Activated CD4-positive, alpha-beta T cell treated with anti-CD3 and anti-CD28 coated beads, Interleukin-2, amount 10 ng/mL, durations not matched to agents 7 days and 5 days (primary cell): ENCODE measurements around the gene STIMATE. TPM values are rescaled to one million over a fixed set of nuclear protein-coding genes. Genes with fewer than 3 reads are reported as not detected.

Experiments used
- CTCF ChIA-PET: fragments of 350-600 bp; sonication (Branson Sonifier 250); formaldehyde crosslinking; loops from one replicate; lab custom pipeline; 2021; ENCODE audit warnings: antibody characterized with exemption; lab: Charles Lee
- POLR2A ChIA-PET: fragments of 350-600 bp; sonication (Branson Sonifier 250); formaldehyde crosslinking; loops from one replicate; lab custom pipeline; 2021; ENCODE audit warnings: antibody characterized with exemption; lab: Charles Lee
- DNase-seq: peaks from one replicate; pipeline ENCODE4 v3.0.0-alpha.2; 2020
- H3K27ac Mint-ChIP-seq: one replicate; pipeline ENCODE4 v1.8.0; 2021; ENCODE audit warnings: mild to moderate bottlenecking, moderate library complexity, mixed read lengths
- H3K27me3 Mint-ChIP-seq: one replicate; pipeline ENCODE4 v1.8.0; 2021; ENCODE audit warnings: mixed read lengths
- H3K36me3 Mint-ChIP-seq: one replicate; pipeline ENCODE4 v1.8.0; 2021; ENCODE audit warnings: low read depth, mixed read lengths
- H3K4me1 Mint-ChIP-seq: one replicate; pipeline ENCODE4 v1.8.0; 2021; ENCODE audit warnings: mixed read lengths
- H3K4me3 Mint-ChIP-seq: one replicate; pipeline ENCODE4 v1.8.0; 2021; ENCODE audit warnings: mild to moderate bottlenecking, moderate library complexity, mixed read lengths
- H3K9me3 Mint-ChIP-seq: one replicate; pipeline ENCODE4 v1.8.0; 2021; ENCODE audit warnings: mixed read lengths
- total RNA-seq, 2 experiments: library from RNA; stranded (reverse); gene quantifications; one replicate each; pipeline ENCODE4 v1.2.3, GENCODE V29; 2021

Gene STIMATE
- total RNA-seq, 2 experiments from 2014 or later, result 30.1 to 35.0 TPM

DNA sequence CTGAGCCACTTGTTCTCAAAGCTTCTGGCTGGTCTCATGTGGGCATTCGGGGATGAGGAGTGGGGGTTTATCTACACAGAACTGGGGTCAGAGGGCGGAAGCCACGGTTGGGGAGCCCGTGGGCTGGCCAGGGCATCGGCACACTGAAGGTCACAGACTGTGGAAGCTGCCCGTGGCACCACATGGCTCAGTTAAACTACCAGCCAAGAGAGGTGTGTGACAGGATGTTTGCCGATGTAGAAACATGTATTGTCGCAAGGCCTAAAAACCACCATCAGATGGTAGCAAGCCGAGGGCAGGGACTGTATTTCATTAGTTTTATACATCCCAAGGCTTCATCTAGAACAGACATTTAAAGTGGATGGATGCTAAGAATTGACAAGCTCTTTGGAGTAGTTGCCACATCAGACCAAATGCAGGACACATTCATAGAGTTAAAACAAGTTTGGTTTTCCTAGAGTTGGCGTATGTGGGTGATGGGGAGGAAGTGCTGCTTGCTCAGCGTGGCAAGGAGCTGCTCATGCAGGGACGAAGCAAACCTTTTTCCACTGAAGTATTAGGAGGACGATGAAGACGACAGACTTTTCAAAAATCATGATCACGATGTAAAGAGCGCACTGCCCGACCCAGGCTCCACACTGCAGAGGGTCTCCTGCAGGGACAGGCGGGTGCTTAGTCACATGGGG is 52.9 kb downstream of the STIMATE start:
- Mint-ChIP-seq H3K4me1 (peaks cover 25% of the 10 kb centered on the region), H3K9me3 (no peaks in the 10 kb centered on the region), H3K27ac (peak overlapping the region; percentile 21), H3K4me3 (no peak overlapping the region), H3K27me3 (no peaks in the 10 kb centered on the region), H3K36me3 (peaks cover 9% of the 10 kb centered on the region)
- ChIA-PET CTCF (interaction anchor here (1.2 kb wide), 1 partner anchor 46 kb away, joined by 3 read pairs; no protein-coding TSS in a partner anchor), POLR2A (no interaction called here)
- no peak for DNase-seq

DNA sequence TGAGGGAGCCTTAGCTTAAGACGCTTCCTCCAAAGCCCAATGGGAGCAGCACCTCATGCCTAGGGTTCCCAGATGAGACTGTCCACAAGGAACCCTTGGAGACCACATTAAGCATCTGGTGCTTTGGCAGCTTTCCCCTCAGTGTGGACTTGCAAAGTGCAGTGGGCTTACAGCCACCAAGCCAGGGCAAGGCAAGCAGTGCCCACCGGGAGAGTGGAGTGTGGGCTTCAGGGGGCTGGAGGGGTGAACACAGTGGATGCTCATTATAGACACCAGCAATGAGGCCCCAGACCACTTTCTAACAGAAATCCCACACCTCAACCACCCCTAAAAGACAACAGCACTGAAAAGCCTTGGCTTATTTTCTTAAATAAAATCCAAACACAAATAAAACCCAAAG is 53.5 kb downstream of the STIMATE start:
- ChIA-PET POLR2A (no interaction called here), CTCF (no interaction called here)
- Mint-ChIP-seq H3K27me3 (no peaks in the 10 kb centered on the region), H3K27ac (no peak overlapping the region), H3K4me3 (no peak overlapping the region), H3K36me3 (peaks cover 9% of the 10 kb centered on the region), H3K4me1 (peaks cover 30% of the 10 kb centered on the region), H3K9me3 (no peaks in the 10 kb centered on the region)
- DNase-seq, result no peak

DNA sequence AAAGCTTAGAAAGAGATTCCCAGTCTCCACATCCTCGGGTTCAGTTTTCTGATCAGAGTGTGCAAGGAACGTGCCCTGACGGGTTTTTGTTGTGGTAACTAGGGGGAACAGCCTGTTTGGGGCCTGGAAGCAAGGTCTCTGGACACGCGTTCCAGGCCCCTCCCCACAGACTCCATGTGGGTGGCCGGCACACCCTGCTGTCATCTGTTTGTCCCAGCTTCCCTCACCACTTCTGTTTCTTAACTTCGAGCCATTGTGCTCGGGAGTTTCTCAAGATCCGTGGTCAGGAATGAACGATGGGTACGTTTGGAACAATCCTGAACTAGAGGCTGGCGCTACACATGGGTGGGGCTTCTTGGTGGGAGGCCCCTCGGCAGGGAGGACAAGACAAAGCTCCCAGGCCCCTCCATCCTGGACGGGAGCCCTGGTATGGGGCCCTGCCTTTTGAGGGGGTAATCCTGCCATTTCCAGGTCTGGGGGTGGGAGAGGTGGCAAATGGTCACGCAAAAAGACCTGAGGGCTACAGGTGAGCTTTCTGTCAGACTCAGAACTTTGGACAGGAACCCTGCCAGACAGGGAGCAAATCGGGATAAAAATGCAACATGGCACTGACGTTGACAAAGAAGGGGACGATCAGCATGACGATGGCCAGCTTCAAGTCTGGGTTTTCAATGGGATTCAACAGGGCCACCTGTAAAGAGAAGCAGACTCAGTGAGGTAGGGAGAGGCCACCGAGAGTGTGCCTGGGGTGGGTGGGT is 54.1 kb downstream of the STIMATE start:
- no peaks in the 10 kb centered on the region for H3K27me3 Mint-ChIP-seq
- CTCF ChIA-PET, result no interaction called here
- no peak overlapping the region for H3K4me3 Mint-ChIP-seq
- no peak for DNase-seq
- H3K36me3 Mint-ChIP-seq, result peaks cover 9% of the 10 kb centered on the region
- no peaks in the 10 kb centered on the region for H3K9me3 Mint-ChIP-seq
- peaks cover 36% of the 10 kb centered on the region for H3K4me1 Mint-ChIP-seq
- POLR2A ChIA-PET, result no interaction called here
- no peak overlapping the region for H3K27ac Mint-ChIP-seq

DNA sequence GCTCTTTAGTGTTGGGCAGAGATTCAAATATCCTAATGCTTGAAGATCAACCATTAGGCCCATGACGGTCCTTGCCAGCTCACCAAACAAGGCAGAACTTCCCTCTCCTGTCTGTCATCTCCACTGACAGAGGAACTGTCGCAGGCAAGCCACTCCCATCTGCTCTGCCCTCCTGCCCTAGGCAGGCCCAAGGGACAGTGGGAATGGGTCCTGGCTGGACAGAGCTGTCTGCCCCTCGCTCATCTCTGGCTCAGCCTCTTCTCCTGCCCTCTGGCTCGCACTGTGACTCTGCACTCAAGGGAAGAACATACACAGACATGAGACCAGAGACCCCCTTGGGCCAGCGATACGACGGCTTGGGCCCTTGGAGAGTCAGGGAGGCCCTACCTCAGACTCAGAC is 54.9 kb downstream of the STIMATE start:
- no peak overlapping the region for H3K27ac Mint-ChIP-seq
- peaks cover 45% of the 10 kb centered on the region for H3K4me1 Mint-ChIP-seq
- DNase-seq, result no peak
- no peak overlapping the region for H3K4me3 Mint-ChIP-seq
- ChIA-PET CTCF (interaction anchor here (0.6 kb wide), 1 partner anchor 164 kb away, joined by 3 read pairs; no protein-coding TSS in a partner anchor), POLR2A (no interaction called here)
- H3K36me3 Mint-ChIP-seq, result peaks cover 14% of the 10 kb centered on the region
- no peaks in the 10 kb centered on the region for H3K27me3 Mint-ChIP-seq
- no peaks in the 10 kb centered on the region for H3K9me3 Mint-ChIP-seq

DNA sequence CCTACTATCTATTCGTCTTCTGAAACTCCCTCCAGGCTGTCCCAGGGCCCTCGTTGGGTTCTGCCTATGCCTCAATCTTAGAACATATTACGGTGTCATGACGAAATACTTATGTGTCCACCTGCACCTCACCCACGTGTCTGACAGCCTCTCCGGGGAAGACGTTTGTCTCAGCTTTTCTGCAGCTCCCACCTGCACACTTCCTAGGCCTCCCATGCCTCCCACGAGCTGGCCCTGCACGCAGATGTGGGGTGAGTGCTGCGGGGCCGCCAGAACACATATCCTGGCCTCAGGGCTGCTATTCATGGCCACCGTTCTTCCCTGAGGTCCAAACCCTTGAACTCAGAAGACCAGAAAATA is 55.4 kb downstream of the STIMATE start:
- Mint-ChIP-seq H3K9me3 (no peaks in the 10 kb centered on the region), H3K36me3 (peaks cover 14% of the 10 kb centered on the region), H3K27me3 (no peaks in the 10 kb centered on the region), H3K4me1 (peaks cover 49% of the 10 kb centered on the region), H3K27ac (no peak overlapping the region), H3K4me3 (no peak overlapping the region)
- no peak for DNase-seq
- ChIA-PET POLR2A (no interaction called here), CTCF (interaction anchor here (0.6 to 1.0 kb wide), 2 partner anchors 9 to 164 kb away, joined by 3 read pairs; no protein-coding TSS in a partner anchor)

DNA sequence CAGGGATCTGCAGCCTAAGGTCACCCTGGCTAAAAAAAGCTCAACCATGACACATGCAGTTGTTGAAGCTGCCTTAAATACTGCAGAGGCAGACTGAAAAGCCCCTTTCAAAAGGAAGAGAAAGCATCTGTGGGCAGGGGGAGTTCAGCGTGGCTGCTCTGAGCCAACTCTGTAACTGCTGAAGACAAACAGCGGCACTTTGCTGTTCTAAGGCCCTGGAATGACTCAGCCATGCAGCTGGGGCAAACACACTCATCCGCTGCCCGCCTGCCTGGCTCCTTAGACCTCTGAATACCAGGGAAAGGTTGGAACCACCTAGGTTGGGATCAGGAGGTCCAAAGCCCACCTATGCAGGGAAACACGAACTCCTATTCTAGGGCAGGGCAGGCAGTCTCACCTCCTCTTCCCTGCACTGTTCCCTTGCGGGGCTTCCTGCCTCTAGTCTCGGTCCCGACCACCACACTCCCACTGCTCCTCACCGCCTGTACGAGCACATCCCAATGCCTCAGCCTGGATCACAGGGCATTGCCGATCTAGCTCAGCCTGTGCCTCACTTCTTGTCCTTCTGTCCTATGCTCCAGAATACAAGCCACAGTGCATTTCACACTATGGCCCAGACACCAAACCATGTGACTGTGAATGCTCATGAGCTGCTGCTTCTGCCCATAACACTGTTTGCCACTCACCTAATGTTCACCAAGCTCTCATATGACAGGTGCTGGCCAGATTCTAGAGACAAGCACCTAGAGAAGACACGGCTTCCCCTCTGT is 56.0 kb downstream of the STIMATE start:
- H3K27ac Mint-ChIP-seq, result no peak overlapping the region
- peaks cover 16% of the 10 kb centered on the region for H3K36me3 Mint-ChIP-seq
- H3K27me3 Mint-ChIP-seq, result no peaks in the 10 kb centered on the region
- DNase-seq, result no peak
- H3K4me3 Mint-ChIP-seq, result no peak overlapping the region
- H3K9me3 Mint-ChIP-seq, result no peaks in the 10 kb centered on the region
- CTCF ChIA-PET, result interaction anchor here (1.0 kb wide), 1 partner anchor 9 kb away, joined by 3 read pairs; no protein-coding TSS in a partner anchor
- peaks cover 51% of the 10 kb centered on the region for H3K4me1 Mint-ChIP-seq
- POLR2A ChIA-PET, result no interaction called here

DNA sequence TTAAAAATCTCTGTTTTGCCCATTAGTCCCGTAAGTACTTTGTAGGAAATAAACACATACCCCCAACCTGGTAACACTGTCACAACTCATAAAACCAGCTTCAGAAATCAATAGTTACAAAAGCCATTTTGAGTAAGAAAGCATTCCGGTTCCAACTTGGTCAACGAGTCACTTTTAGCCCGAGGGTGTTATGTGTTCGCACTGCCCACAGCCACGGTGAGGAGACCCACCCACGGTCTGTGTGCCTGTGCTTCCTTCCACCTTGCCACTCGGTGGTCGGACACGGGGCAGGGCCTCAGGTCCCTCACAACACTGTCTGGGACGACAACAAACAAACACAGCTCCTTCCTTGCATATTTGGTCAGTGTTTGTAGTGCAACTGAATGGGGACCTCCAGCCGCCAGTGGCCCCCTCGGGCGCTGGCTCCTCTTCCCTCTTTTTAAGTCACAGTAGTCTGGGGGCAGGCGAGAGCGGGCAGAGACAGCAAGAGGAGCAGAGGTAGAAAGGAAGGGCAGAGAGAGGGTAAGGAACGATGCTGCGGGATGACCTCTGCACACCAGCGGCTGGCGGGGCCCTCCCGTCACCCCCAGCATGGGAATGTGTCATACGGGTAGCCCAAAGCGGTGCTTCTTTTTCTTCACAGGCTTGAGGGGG is 57.3 kb downstream of the STIMATE start:
- ChIA-PET POLR2A (no interaction called here), CTCF (interaction anchor here (0.6 kb wide), 1 partner anchor 95 kb away, joined by 3 read pairs; no protein-coding TSS in a partner anchor)
- Mint-ChIP-seq H3K27ac (no peak overlapping the region), H3K4me3 (no peak overlapping the region), H3K27me3 (no peaks in the 10 kb centered on the region), H3K9me3 (no peaks in the 10 kb centered on the region), H3K4me1 (peaks cover 50% of the 10 kb centered on the region), H3K36me3 (peaks cover 18% of the 10 kb centered on the region)
- DNase-seq, result no peak

DNA sequence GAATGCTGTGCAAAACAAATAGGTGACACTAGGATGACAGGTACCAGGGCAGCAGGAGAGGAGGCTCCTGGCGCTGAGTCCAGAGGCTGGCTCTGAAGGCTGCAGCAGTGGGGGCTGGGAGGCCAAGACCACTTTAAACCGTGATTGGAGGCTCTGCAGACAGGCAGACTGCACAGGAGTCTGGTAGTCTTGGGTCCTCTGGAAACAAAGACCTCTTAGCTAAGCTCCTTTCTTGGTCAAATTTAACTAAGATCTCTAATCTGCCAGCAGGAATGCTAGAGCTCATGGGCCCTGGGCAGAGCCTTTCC is 58.1 kb downstream of the STIMATE start:
- H3K4me3 Mint-ChIP-seq, result no peak overlapping the region
- H3K4me1 Mint-ChIP-seq, result peaks cover 45% of the 10 kb centered on the region
- ChIA-PET CTCF (interaction anchor here (0.6 to 2.2 kb wide), 4 partner anchors 10 to 94 kb away, joined by 3 to 9 read pairs (median 6); no protein-coding TSS in a partner anchor), POLR2A (interaction anchor here (0.7 kb wide), 1 partner anchor 12 kb away, joined by 3 read pairs; no protein-coding TSS in a partner anchor)
- H3K27ac Mint-ChIP-seq, result peak overlapping the region; percentile 68
- H3K36me3 Mint-ChIP-seq, result peaks cover 16% of the 10 kb centered on the region
- H3K27me3 Mint-ChIP-seq, result no peaks in the 10 kb centered on the region
- DNase-seq, result no peak
- H3K9me3 Mint-ChIP-seq, result no peaks in the 10 kb centered on the region

DNA sequence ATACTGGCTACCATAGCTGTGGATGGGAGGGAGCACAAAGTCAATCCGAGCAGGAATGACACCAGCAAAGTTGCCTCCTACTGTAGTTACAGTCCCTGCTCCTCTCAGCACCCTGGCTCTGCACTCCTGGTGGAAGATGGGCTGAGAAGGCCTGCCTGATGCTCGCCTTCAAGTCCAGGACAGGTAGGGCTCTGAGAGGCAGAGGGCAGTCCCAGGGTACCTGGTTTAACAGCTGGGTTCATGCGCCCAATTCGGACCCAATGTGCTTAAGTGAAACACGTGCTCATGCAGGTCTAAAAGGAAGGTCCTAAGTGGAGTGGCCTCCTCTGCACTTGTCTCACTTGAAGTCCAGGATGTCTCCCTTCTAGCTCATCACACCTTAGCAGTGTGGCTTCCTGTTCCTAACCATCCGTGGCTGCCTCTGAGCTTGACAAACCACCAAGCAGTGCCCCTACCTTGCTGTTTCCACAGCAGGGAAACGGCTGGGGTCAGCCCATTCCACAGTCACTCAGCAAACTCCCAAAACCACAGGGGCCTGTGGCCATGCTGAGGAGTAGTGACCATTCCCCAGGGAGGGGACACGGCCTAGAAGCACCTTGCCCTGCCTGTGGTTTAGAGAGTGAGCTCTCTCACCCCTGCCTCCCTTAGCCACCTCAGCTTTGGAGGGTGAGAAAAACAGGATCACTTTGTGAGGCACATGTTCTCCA is 58.6 kb downstream of the STIMATE start:
- Mint-ChIP-seq H3K27ac (peak overlapping the region; percentile 68), H3K4me1 (peaks cover 41% of the 10 kb centered on the region), H3K4me3 (no peak overlapping the region), H3K27me3 (no peaks in the 10 kb centered on the region), H3K9me3 (no peaks in the 10 kb centered on the region), H3K36me3 (peaks cover 16% of the 10 kb centered on the region)
- ChIA-PET CTCF (interaction anchor here (0.6 to 2.2 kb wide), 5 partner anchors 10 to 66 kb away, joined by 3 to 9 read pairs (median 5); no protein-coding TSS in a partner anchor), POLR2A (interaction anchor here (0.7 kb wide), 1 partner anchor 12 kb away, joined by 3 read pairs; no protein-coding TSS in a partner anchor)
- peak; percentile 57 for DNase-seq

DNA sequence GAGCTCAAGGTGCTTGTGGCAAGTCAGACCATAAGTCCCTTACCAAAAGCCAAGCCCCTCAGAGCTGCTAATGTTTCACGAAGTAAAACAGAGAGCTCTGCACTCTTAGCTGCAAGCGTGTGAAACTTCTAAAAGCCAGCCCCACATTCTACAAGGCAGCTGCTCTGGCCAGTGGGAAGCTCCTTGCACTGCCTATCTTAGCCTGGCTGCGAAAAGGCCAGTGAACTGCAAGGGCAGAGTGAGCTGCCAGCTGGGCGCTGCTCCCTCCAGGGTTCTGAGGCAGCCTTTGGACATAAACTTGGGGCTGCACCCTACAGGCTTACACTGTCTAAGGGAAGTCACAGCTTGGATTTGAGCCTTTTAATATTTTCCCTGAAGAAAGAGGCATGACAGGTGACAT is 60.4 kb downstream of the STIMATE start:
- no peak overlapping the region for H3K4me3 Mint-ChIP-seq
- H3K4me1 Mint-ChIP-seq, result peaks cover 41% of the 10 kb centered on the region
- H3K36me3 Mint-ChIP-seq, result peaks cover 14% of the 10 kb centered on the region
- ChIA-PET CTCF (interaction anchor here (1.1 to 2.2 kb wide), 2 partner anchors 15 to 17 kb away, joined by 3 to 9 read pairs; no protein-coding TSS in a partner anchor), POLR2A (interaction anchor here (0.6 kb wide), 1 partner anchor 119 kb away, joined by 3 read pairs; no protein-coding TSS in a partner anchor)
- peak overlapping the region; percentile 6 for H3K27ac Mint-ChIP-seq
- no peaks in the 10 kb centered on the region for H3K9me3 Mint-ChIP-seq
- no peaks in the 10 kb centered on the region for H3K27me3 Mint-ChIP-seq
- no peak for DNase-seq

DNA sequence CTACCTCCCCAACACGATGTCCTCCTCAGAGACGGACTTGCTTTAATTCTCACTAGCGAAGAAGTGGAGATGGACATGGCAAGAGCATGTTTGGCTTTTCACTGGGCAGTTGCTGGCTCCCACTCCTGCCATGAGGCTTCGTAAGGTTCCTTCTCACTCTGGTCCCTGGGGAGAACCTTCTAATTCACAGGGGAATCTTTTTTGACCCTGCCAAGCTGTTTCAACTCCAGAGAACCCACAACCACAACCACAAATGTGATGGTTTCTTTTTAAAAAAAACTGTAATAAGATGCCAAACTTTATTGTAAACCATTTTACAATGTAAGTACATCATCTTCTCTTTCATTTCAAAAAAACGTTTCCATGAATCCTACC is 60.9 kb downstream of the STIMATE start:
- no peaks in the 10 kb centered on the region for H3K9me3 Mint-ChIP-seq

More for the DNA sequence above, 60.9 kb downstream of the STIMATE start:
- no peak for DNase-seq
- no peak overlapping the region for H3K4me3 Mint-ChIP-seq
- no peaks in the 10 kb centered on the region for H3K27me3 Mint-ChIP-seq
- H3K27ac Mint-ChIP-seq, result peak overlapping the region; percentile 6
- POLR2A ChIA-PET, result interaction anchor here (0.6 kb wide), 1 partner anchor 120 kb away, joined by 3 read pairs; no protein-coding TSS in a partner anchor
- peaks cover 14% of the 10 kb centered on the region for H3K36me3 Mint-ChIP-seq
- peaks cover 42% of the 10 kb centered on the region for H3K4me1 Mint-ChIP-seq
- CTCF ChIA-PET, result no interaction called here
